GM19463 (cell line): ENCODE results near the gene MRFAP1L1.

ENCODE experiments used
- ATAC-seq: cut with Tn5 transposase; IDR thresholded peaks from one replicate; pipeline ENCODE4 v1.9.1; 2021; ENCODE audit warnings: mild to moderate bottlenecking, moderate library complexity; ENCODE audit not compliant: unreplicated experiment

MRFAP1L1 gene

GRCh38 chr4:6663596-6664393 is 45.9 kb downstream of the MRFAP1L1 start:
- no peak for ATAC-seq

GRCh38 chr4:6662591-6662990 is 47.1 kb downstream of the MRFAP1L1 start:
- no peak for ATAC-seq

- no peak for ATAC-seq
Measured at GRCh38 chr4:6660430-6660829, 49.2 kb downstream of the MRFAP1L1 start.

- no peak for ATAC-seq
Measured at GRCh38 chr4:6659897-6660296, 49.8 kb downstream of the MRFAP1L1 start.

GRCh38 chr4:6658597-6659075 is 51.0 kb downstream of the MRFAP1L1 start:
- no peak for ATAC-seq

GRCh38 chr4:6658209-6658595 is 51.5 kb downstream of the MRFAP1L1 start:
- no peak for ATAC-seq
